Measurements from ENCODE around the gene ACBD6.

DNA sequence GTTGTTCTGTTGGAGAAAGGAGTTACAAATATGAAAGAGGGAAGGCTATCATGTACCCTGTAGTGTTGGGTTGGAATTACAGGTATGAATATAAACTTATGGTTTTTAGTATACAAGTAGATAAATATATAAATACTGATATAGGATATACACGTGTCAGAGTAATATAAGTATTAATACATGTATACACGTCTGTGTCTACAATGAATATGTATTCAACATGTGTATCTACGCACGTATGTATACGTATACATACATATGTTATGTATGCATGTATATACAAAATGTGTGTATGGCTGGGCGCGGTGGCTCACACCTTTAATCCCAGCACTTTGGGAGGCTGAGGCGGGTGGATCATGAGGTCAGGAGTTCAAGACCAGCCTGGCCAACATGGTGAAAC, 17.9 kb downstream of the ACBD6 start:
- TF ChIP-seq, protein P1, sequence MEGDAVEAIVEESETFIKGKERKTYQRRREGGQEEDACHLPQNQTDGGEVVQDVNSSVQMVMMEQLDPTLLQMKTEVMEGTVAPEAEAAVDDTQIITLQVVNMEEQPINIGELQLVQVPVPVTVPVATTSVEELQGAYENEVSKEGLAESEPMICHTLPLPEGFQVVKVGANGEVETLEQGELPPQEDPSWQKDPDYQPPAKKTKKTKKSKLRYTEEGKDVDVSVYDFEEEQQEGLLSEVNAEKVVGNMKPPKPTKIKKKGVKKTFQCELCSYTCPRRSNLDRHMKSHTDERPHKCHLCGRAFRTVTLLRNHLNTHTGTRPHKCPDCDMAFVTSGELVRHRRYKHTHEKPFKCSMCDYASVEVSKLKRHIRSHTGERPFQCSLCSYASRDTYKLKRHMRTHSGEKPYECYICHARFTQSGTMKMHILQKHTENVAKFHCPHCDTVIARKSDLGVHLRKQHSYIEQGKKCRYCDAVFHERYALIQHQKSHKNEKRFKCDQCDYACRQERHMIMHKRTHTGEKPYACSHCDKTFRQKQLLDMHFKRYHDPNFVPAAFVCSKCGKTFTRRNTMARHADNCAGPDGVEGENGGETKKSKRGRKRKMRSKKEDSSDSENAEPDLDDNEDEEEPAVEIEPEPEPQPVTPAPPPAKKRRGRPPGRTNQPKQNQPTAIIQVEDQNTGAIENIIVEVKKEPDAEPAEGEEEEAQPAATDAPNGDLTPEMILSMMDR (IDR thresholded peaks at IDR 0.05; ENCODE audit: poor library complexity) = no peak
- no peak for TF ChIP-seq EZH2 (IDR thresholded peaks at IDR 0.05; ENCODE audit: borderline replicate concordance)

All from hepatocyte (in vitro differentiated cells).